CD4-positive, alpha-beta T cell (primary cell): ENCODE results near the gene USP3. TPM values are rescaled to one million over a fixed set of nuclear protein-coding genes. Genes with fewer than 3 reads are reported as not detected.
A peak's percentile ranks its signal among the peaks of the same experiment; 100 is the strongest.

Experiments used
- ATAC-seq: fragments of 200-7000 bp; cut with Tn5 transposase; one replicate; pipeline ENCODE4 v1.10.0; 2022; ENCODE audit warnings: mild to moderate bottlenecking; ENCODE audit not compliant: poor library complexity
- CTCF ChIA-PET: fragments of 350-600 bp; sonication (Branson Sonifier 250); formaldehyde crosslinking; loops from one replicate; lab custom pipeline; 2021; ENCODE audit warnings: antibody characterized with exemption, inconsistent platforms; lab: Charles Lee
- POLR2A ChIA-PET: fragments of 350-600 bp; sonication (Branson Sonifier 250); formaldehyde crosslinking; loops from one replicate; lab custom pipeline; 2021; ENCODE audit warnings: antibody characterized with exemption, inconsistent platforms; lab: Charles Lee
- DNase-seq, 14 experiments: peaks; one replicate each; pipeline ENCODE4 v3.0.0-alpha.2; 2013 to 2020; ENCODE audit warnings: mixed read lengths in 2 of 14
- H3K27ac ChIP-seq, 2 donors: one replicate each; pipeline versions ENCODE4 v1.5.1 to v1.7.0; 2013; ENCODE audit warnings: low read length in 2 of 2, low read depth in 1 of 2, mild to moderate bottlenecking in 1 of 2
- H3K27me3 ChIP-seq, 2 experiments: 1 replicate in 1 of 2; 2 replicates in 1 of 2; pipeline versions ENCODE4 v1.6.1 to v1.7.0; 2013; ENCODE audit warnings: low read length in 2 of 2, control low read depth in 1 of 2, mild to moderate bottlenecking in 1 of 2, moderate library complexity in 1 of 2; ENCODE audit not compliant: insufficient read depth in 2 of 2, control insufficient read depth in 1 of 2
- H3K36me3 ChIP-seq: one replicate; pipeline ENCODE4 v1.6.1; 2013; ENCODE audit warnings: low read length, control low read depth; ENCODE audit not compliant: insufficient read depth
- H3K4me1 ChIP-seq: one replicate; pipeline ENCODE4 v1.6.1; 2013; ENCODE audit warnings: low read length, control low read depth; ENCODE audit not compliant: insufficient read depth
- H3K4me3 ChIP-seq: one replicate; pipeline ENCODE4 v1.5.1; 2013; ENCODE audit warnings: mild to moderate bottlenecking, low read length, moderate library complexity
- H3K9me3 ChIP-seq, 2 experiments: 1 replicate in 1 of 2; 2 replicates in 1 of 2; pipeline versions ENCODE4 v1.6.1 to v1.7.0; 2013; ENCODE audit warnings: low read length in 2 of 2, mild to moderate bottlenecking in 2 of 2, control low read depth in 1 of 2, moderate library complexity in 1 of 2; ENCODE audit not compliant: control insufficient read depth in 1 of 2, insufficient read depth in 1 of 2
- H3K27ac Mint-ChIP-seq: one replicate; pipeline ENCODE4 v1.8.0; 2020; ENCODE audit warnings: mixed read lengths
- H3K27me3 Mint-ChIP-seq: one replicate; pipeline ENCODE4 v1.8.0; 2021; ENCODE audit warnings: mixed read lengths
- H3K36me3 Mint-ChIP-seq: one replicate; pipeline ENCODE4 v1.8.0; 2021; ENCODE audit warnings: low read depth, mixed read lengths
- H3K4me1 Mint-ChIP-seq: one replicate; pipeline ENCODE4 v1.8.0; 2021; ENCODE audit warnings: low read depth, mixed read lengths
- H3K4me3 Mint-ChIP-seq: one replicate; pipeline ENCODE4 v1.8.0; 2020; ENCODE audit warnings: mild to moderate bottlenecking, mixed read lengths
- H3K9me3 Mint-ChIP-seq: one replicate; pipeline ENCODE4 v1.8.0; 2020; ENCODE audit warnings: mixed read lengths
- CTCF ChIP-seq: fragments of 200-600 bp; IDR thresholded peaks from one replicate; pipeline ENCODE4 v1.8.0; 2022; ENCODE audit warnings: antibody characterized with exemption, mild to moderate bottlenecking
- intact Hi-C, 2 experiments: fragments of 100-400 bp; cut with DNase I in 1 of 2; cut with micrococcal nuclease in 1 of 2; formaldehyde crosslinking; loops; one replicate each; pipeline versions ENCODE4 v1.15.1 to v1.9.0; 2023 to 2025; cut with DNase I, micrococcal nuclease
- total RNA-seq, 174 experiments: library from RNA in 2 of 174; stranded (reverse) in 2 of 174; gene quantifications; one replicate each; pipeline ENCODE4 v1.2.3 and lab custom pipeline; 2021 to 2026

Gene USP3
- total RNA-seq, 2 experiments from 2014 or later = 280 to 282 TPM

DNA sequence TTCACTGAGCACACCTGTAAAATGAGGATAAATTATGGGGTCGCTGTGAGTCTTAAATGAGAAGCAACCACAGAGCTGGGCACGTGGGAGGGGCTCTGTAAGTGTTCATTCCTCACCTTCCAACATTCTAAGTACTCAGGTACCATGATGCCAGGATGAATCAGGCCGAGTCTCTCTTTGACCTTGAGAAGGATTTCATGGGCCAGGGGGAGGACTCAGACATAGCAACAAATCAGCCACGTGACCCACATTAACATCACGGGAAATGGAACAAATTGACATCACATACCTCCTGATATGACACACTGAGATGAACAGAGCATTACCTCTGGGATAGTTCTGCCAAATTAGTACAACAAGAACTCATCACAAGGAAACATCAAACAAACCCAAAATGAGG lies 35.2 kb upstream of the USP3 start:
- intact Hi-C loops = loop anchor here (5.0 kb wide), 5 partner anchors 83 to 598 kb away; partner anchors contain the start of gene FBXL22 (in 1 of the 2)
- Histone ChIP-seq H3K9me3 (no peaks in the 10 kb centered on the region), H3K27ac (no peak overlapping the region), H3K36me3 (no peaks in the 10 kb centered on the region), H3K27me3 (no peaks in the 10 kb centered on the region), H3K4me3 (no peak overlapping the region), H3K4me1 (peaks cover 30% of the 10 kb centered on the region)
- Mint-ChIP-seq H3K36me3 (no peaks in the 10 kb centered on the region), H3K27me3 (no peaks in the 10 kb centered on the region), H3K9me3 (no peaks in the 10 kb centered on the region), H3K4me1 (peaks cover 57% of the 10 kb centered on the region), H3K4me3 (no peak overlapping the region), H3K27ac (peak overlapping the region; percentile 52)
- CTCF ChIA-PET = no interaction called here
- peak; percentile 62 for ATAC-seq
- TF ChIP-seq CTCF = no peak
- POLR2A ChIA-PET = interaction anchor here (4.3 kb wide), 1 partner anchor 37 kb away, joined by 79 read pairs; the partner anchor contains the start of gene USP3
- DNase-seq = peak in 5 of 14 experiments; percentile 26 to 69 (median 41)

DNA sequence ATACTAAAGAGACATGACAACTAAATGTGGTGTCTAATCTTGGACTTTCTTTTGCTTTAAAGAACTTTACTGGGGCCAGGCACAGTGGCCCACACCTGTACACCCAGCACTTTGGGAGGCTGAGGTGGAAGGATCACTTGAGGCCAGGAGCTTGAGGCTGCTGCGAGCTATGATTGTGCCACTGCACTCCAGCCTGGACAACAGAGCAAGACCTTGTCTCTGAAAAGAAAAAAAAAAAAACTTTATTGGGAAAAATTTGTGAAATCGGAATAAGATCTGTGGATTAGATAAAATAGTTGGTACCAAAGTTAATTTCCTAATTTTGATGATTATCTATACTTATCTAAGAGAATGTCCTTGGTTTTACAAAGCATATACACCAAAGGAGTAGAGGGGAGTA lies 34.4 kb upstream of the USP3 start:
- no peaks in the 10 kb centered on the region for H3K36me3 ChIP-seq
- H3K4me3 Mint-ChIP-seq = no peak overlapping the region
- no peaks in the 10 kb centered on the region for H3K9me3 Mint-ChIP-seq
- H3K27ac ChIP-seq = no peak overlapping the region
- H3K4me3 ChIP-seq = no peak overlapping the region
- H3K36me3 Mint-ChIP-seq = no peaks in the 10 kb centered on the region
- H3K27me3 Mint-ChIP-seq = no peaks in the 10 kb centered on the region
- intact Hi-C loops = loop anchor here (5.0 kb wide), 5 partner anchors 82 to 597 kb away; partner anchors contain the start of gene FBXL22 (in 1 of the 2)
- ChIA-PET CTCF (interaction anchor here (1.0 kb wide), 1 partner anchor 35 kb away, joined by 3 read pairs; the partner anchor contains the start of gene USP3), POLR2A (interaction anchor here (4.3 kb wide), 1 partner anchor 36 kb away, joined by 79 read pairs; the partner anchor contains the start of gene USP3)
- no peak for TF ChIP-seq CTCF
- H3K27ac Mint-ChIP-seq = peak overlapping the region; percentile 52
- H3K9me3 ChIP-seq = no peaks in the 10 kb centered on the region
- ATAC-seq (no peak), DNase-seq (no peak)
- peaks cover 38% of the 10 kb centered on the region for H3K4me1 ChIP-seq
- no peaks in the 10 kb centered on the region for H3K27me3 ChIP-seq
- peaks cover 65% of the 10 kb centered on the region for H3K4me1 Mint-ChIP-seq

DNA sequence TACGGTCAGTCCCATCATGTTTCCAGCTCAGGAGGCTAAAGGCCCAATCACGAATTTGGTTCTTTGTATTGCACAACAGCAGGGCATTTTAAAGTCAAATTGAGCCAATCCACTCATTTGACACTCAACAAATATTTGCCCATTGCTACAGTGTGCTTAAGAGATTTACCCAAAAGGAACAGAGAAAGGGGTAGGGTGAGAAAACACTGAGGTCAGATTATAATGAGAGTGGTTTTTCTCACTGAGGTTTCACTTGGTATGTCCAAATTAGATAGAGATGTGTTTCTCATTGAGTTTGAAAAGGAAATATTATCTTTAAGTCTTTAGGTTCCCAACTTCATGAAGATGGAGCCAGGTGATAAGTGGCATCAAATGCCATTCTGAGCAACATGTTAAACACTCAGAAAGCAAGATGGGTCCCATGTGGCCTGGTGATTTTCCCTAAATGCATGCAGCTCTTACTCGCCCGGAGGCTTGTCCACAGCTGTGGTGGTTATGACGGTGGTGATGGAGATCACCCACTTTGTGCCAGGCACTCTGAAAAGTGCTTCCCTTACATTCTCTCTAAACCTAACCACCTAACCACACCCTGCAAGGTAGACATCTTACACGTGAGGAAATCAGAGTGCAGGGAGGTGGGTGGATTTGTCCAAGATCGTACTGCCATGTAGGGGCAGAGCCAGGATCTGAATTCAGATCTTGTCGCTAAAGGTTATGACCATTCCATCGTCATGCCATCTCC lies 31.2 kb upstream of the USP3 start:
- H3K4me1 Mint-ChIP-seq = peaks cover 68% of the 10 kb centered on the region
- DNase-seq (peak in 6 of 14 experiments; percentile 26 to 79 (median 44)), ATAC-seq (peak; percentile 63)
- ChIA-PET POLR2A (interaction anchor here (1.2 to 2.0 kb wide), 3 partner anchors 10 to 30 kb away, joined by 3 to 11 read pairs (median 4); partner anchors contain the start of gene USP3), CTCF (interaction anchor here (0.7 to 1.6 kb wide), 4 partner anchors 14 to 32 kb away, joined by 3 to 5 read pairs (median 3); partner anchors contain the start of gene USP3)
- H3K4me1 ChIP-seq = peaks cover 54% of the 10 kb centered on the region
- intact Hi-C loops = no loop called here
- H3K4me3 Mint-ChIP-seq = peak overlapping the region; percentile 48
- no peaks in the 10 kb centered on the region for H3K36me3 ChIP-seq
- no peaks in the 10 kb centered on the region for H3K27me3 Mint-ChIP-seq
- H3K9me3 ChIP-seq = no peaks in the 10 kb centered on the region
- no peaks in the 10 kb centered on the region for H3K36me3 Mint-ChIP-seq
- no peaks in the 10 kb centered on the region for H3K27me3 ChIP-seq
- no peak overlapping the region for H3K4me3 ChIP-seq
- no peak overlapping the region for H3K27ac ChIP-seq
- H3K27ac Mint-ChIP-seq = peak overlapping the region; percentile 82
- H3K9me3 Mint-ChIP-seq = no peaks in the 10 kb centered on the region
- TF ChIP-seq CTCF = no peak
